Glutamatergic neuron (in vitro differentiated cells): ENCODE results near the gene SPARC. TPM values are rescaled to one million over a fixed set of nuclear protein-coding genes. Genes with fewer than 3 reads are reported as not detected.

ENCODE experiments used
- DNase-seq: peaks from one replicate; pipeline ENCODE4 v3.0.0; 2022
- H3K27ac Mint-ChIP-seq: one replicate; pipeline ENCODE4 v1.8.0; 2020; ENCODE audit warnings: mild to moderate bottlenecking, mixed read lengths, inconsistent platforms; ENCODE audit not compliant: unreplicated experiment
- H3K27me3 Mint-ChIP-seq: one replicate; pipeline ENCODE4 v1.8.0; 2020; ENCODE audit warnings: mild to moderate bottlenecking, moderate library complexity, mixed read lengths, inconsistent platforms; ENCODE audit not compliant: unreplicated experiment
- H3K36me3 Mint-ChIP-seq: one replicate; pipeline ENCODE4 v1.8.0; 2020; ENCODE audit warnings: mild to moderate bottlenecking, mixed read lengths, inconsistent platforms; ENCODE audit not compliant: unreplicated experiment
- H3K4me1 Mint-ChIP-seq: one replicate; pipeline ENCODE4 v1.8.0; 2020; ENCODE audit warnings: mild to moderate bottlenecking, low read depth, mixed read lengths, inconsistent platforms; ENCODE audit not compliant: unreplicated experiment
- H3K4me3 Mint-ChIP-seq: one replicate; pipeline ENCODE4 v1.8.0; 2020; ENCODE audit warnings: mild to moderate bottlenecking, mixed read lengths, inconsistent platforms; ENCODE audit not compliant: unreplicated experiment
- H3K9me3 Mint-ChIP-seq: one replicate; pipeline ENCODE4 v1.8.0; 2020; ENCODE audit warnings: mild to moderate bottlenecking, moderate library complexity, mixed read lengths, inconsistent platforms; ENCODE audit not compliant: unreplicated experiment
- CTCF ChIP-seq: fragments of 200-600 bp; sonication (generic); IDR thresholded peaks from one replicate; pipeline ENCODE4 v1.5.0; 2021; ENCODE audit not compliant: partially characterized antibody, unreplicated experiment
- total RNA-seq: library from RNA; stranded (reverse); fragmentation: NEBNext Ultra II Directional; extraction: Animal tissue kit (Norgen Biotek cat#: 25700); gene quantifications from one replicate; pipeline ENCODE4 v1.2.1, GENCODE V29; 2021; ENCODE audit not compliant: unreplicated experiment

SPARC gene
- total RNA-seq, 1 donor from 2014 or later: 946 TPM

GRCh38 chr5:151619812-151620460 is 66.8 kb downstream of the SPARC start:
- TF ChIP-seq CTCF: no peak
- Mint-ChIP-seq H3K4me3 (no peak overlapping the region), H3K4me1 (peaks cover 4% of the 10 kb centered on the region), H3K27ac (no peak overlapping the region), H3K9me3 (no peaks in the 10 kb centered on the region), H3K36me3 (no peaks in the 10 kb centered on the region), H3K27me3 (peaks cover 7% of the 10 kb centered on the region)
- no peak for DNase-seq

DNA sequence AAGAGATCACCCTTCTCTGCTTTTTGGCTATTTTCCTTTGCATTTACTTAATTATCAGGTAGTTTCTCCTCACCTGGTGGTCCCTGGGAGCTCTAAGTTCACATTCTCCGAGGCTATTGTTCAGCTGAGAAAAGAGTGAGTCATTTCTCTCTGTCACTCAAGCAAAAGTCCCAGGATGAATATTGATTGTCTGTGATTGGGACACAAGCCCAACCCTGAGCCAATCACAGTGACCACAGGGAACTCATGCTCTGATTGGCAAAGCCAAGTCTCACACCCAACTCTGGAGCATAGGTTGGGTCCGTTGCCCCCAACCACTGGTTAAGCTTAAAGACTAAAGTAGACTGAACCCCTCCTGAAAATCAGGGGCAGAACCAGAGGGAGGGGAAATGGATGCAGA is 67.8 kb downstream of the SPARC start:
- Mint-ChIP-seq H3K27me3 (peaks cover 7% of the 10 kb centered on the region), H3K4me3 (no peak overlapping the region), H3K4me1 (peaks cover 4% of the 10 kb centered on the region), H3K9me3 (no peaks in the 10 kb centered on the region), H3K27ac (no peak overlapping the region), H3K36me3 (no peaks in the 10 kb centered on the region)
- no peak for DNase-seq
- TF ChIP-seq CTCF: no peak

GRCh38 chr5:151617841-151618710 is 68.6 kb downstream of the SPARC start:
- Mint-ChIP-seq H3K36me3 (no peaks in the 10 kb centered on the region), H3K27ac (no peak overlapping the region), H3K4me3 (no peak overlapping the region), H3K4me1 (peaks cover 4% of the 10 kb centered on the region), H3K9me3 (no peaks in the 10 kb centered on the region), H3K27me3 (peaks cover 9% of the 10 kb centered on the region)
- DNase-seq: no peak
- TF ChIP-seq CTCF: no peak

DNA sequence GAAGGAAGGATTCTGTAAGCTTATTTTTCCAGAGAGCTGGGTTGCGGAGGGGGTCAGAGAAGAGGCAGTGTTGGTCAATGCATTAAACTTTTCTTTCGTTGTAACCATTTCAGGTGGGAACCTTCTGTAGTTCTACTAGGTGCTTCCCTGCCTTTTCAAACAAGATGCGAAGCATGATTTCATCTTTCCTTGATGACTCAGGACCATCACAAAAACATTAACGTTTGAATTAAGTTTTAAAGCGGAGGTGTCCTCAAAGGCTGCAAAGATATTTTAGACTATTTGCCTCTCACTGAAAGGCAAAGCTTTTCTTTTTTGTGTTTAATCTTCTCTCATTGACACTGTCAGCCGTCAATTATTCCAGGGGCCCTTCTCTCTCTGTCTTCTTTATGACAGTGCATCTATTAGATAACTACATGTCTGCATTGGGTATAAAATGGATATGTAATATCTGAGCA is 69.3 kb downstream of the SPARC start:
- Mint-ChIP-seq H3K4me1 (peaks cover 4% of the 10 kb centered on the region), H3K27me3 (peaks cover 7% of the 10 kb centered on the region), H3K27ac (no peak overlapping the region), H3K9me3 (no peaks in the 10 kb centered on the region), H3K4me3 (no peak overlapping the region), H3K36me3 (no peaks in the 10 kb centered on the region)
- TF ChIP-seq CTCF: no peak
- DNase-seq: no peak

GRCh38 chr5:151615431-151615830 is 71.3 kb downstream of the SPARC start:
- H3K4me3 Mint-ChIP-seq: no peak overlapping the region
- TF ChIP-seq CTCF: no peak
- H3K27me3 Mint-ChIP-seq: peaks cover 9% of the 10 kb centered on the region
- H3K4me1 Mint-ChIP-seq: peaks cover under 1% of the 10 kb centered on the region
- H3K27ac Mint-ChIP-seq: no peak overlapping the region
- no peaks in the 10 kb centered on the region for H3K9me3 Mint-ChIP-seq
- H3K36me3 Mint-ChIP-seq: no peaks in the 10 kb centered on the region
- no peak for DNase-seq
